Measurements from ENCODE around the gene PPA1. TPM values are rescaled to one million over a fixed set of nuclear protein-coding genes. Genes with fewer than 3 reads are reported as not detected.
"Not testable (repeated sequence)": the region's sequence is repeated elsewhere in the genome, so short reads cannot be mapped to it uniquely, and the experiment has no call there.

Gene PPA1
- total RNA-seq, 1 experiment from 2014 or later: 225 TPM

- no peak for DNase-seq (ENCODE audit: low read depth)
Measured at GRCh38 chr10:70212277-70212676, 21.0 kb downstream of the PPA1 start.

GRCh38 chr10:70206762-70207161 lies 26.5 kb downstream of the PPA1 start:
- no peak for DNase-seq (ENCODE audit: low read depth)

GRCh38 chr10:70201105-70201504 lies 32.1 kb downstream of the PPA1 start:
- no peak for DNase-seq (ENCODE audit: low read depth)

- DNase-seq (ENCODE audit: low read depth): no peak
Measured at GRCh38 chr10:70198696-70199466, 34.3 kb downstream of the PPA1 start.

- DNase-seq (ENCODE audit: low read depth): no peak
Measured at GRCh38 chr10:70197235-70197945, 35.8 kb downstream of the PPA1 start.

GRCh38 chr10:70193391-70193844 lies 39.8 kb downstream of the PPA1 start:
- no peak for DNase-seq (ENCODE audit: low read depth)

- no peak for DNase-seq (ENCODE audit: low read depth)
Measured at GRCh38 chr10:70192326-70192968, 40.8 kb downstream of the PPA1 start.

GRCh38 chr10:70191972-70192305 lies 41.3 kb downstream of the PPA1 start:
- DNase-seq (ENCODE audit: low read depth): peak; percentile 12

GRCh38 chr10:70191161-70191971 lies 41.9 kb downstream of the PPA1 start:
- DNase-seq (ENCODE audit: low read depth): no peak

GRCh38 chr10:70190581-70190980 lies 42.6 kb downstream of the PPA1 start:
- DNase-seq (ENCODE audit: low read depth): no peak

- no peak for DNase-seq (ENCODE audit: low read depth)
Measured at GRCh38 chr10:70190102-70190501, 43.1 kb downstream of the PPA1 start.

GRCh38 chr10:70188768-70189167 lies 44.5 kb downstream of the PPA1 start:
- DNase-seq (ENCODE audit: low read depth): no peak

- DNase-seq (ENCODE audit: low read depth): no peak
Measured at GRCh38 chr10:70186571-70186970, 46.7 kb downstream of the PPA1 start.

- DNase-seq (ENCODE audit: low read depth): no peak
Measured at GRCh38 chr10:70186090-70186489, 47.1 kb downstream of the PPA1 start.

GRCh38 chr10:70183304-70183703 lies 49.9 kb downstream of the PPA1 start:
- DNase-seq (ENCODE audit: low read depth): no peak

- not testable (repeated sequence) for DNase-seq (ENCODE audit: low read depth)
Measured at GRCh38 chr10:70179209-70179608, 54.0 kb downstream of the PPA1 start.

- DNase-seq (ENCODE audit: low read depth): no peak
Measured at GRCh38 chr10:70178139-70178725, 55.0 kb downstream of the PPA1 start.

GRCh38 chr10:70176441-70176840 lies 56.8 kb downstream of the PPA1 start:
- no peak for DNase-seq (ENCODE audit: low read depth)

- no peak for DNase-seq (ENCODE audit: low read depth)
Measured at GRCh38 chr10:70175516-70175915, 57.7 kb downstream of the PPA1 start.

GRCh38 chr10:70174058-70174741 lies 59.0 kb downstream of the PPA1 start:
- DNase-seq (ENCODE audit: low read depth): no peak
